ENCODE results near the gene HELZ.
"Not testable (repeated sequence)": the region's sequence is repeated elsewhere in the genome, so short reads cannot be mapped to it uniquely, and the experiment has no call there.

The HELZ gene

GRCh38 chr17:67262435-67263117 is 17.6 kb upstream of the HELZ start:
- DNase-seq = no peak

GRCh38 chr17:67260170-67260987 is 15.4 kb upstream of the HELZ start:
- DNase-seq = no peak

- DNase-seq = peak; percentile 53
These were observed 13.9 kb upstream of the HELZ start for GRCh38 chr17:67258821-67259468.

GRCh38 chr17:67256075-67256732 is 11.2 kb upstream of the HELZ start:
- DNase-seq = no peak

DNA sequence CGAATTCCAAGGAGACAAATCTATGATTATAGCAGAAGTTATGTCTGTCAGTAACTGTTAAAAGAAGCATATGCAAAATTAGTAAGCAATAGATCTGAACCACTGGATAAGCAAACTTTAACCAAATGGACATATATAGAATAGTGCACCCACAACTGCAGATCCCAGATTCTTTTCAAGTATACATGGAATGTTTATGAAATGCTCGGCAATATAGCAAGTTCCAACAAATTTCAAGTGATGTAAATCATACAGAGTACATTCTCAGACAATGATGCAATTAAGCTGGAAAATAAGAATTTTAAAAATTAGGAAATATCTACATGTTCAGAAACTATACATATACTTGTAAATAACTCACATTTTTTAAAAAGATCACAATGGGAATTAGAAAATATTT is 8.4 kb upstream of the HELZ start:
- DNase-seq = no peak

GRCh38 chr17:67251586-67251985 is 6.6 kb upstream of the HELZ start:
- DNase-seq = not testable (repeated sequence)

DNA sequence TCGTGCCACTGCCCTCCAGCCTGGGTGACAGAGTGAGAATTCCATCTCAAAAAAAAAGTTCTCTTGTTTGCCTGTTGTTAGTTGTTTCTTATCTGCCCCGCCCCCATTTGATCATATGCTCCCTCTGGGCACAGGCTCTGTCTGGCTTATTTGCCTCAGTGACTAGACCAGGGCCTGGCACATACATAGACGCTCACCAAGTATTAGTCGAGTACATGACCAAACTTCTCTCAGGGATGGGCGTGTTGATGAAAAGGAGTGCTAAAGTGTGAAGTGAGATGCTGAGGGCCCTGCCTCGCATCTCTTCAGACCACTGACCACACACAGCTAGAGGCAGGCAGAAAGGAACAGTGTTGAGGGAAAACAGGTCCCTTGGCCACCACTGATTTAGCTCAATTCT is 3.3 kb upstream of the HELZ start:
- no peak for DNase-seq

- DNase-seq = no peak
These were observed 2.5 kb upstream of the HELZ start for GRCh38 chr17:67247416-67247900.

DNA sequence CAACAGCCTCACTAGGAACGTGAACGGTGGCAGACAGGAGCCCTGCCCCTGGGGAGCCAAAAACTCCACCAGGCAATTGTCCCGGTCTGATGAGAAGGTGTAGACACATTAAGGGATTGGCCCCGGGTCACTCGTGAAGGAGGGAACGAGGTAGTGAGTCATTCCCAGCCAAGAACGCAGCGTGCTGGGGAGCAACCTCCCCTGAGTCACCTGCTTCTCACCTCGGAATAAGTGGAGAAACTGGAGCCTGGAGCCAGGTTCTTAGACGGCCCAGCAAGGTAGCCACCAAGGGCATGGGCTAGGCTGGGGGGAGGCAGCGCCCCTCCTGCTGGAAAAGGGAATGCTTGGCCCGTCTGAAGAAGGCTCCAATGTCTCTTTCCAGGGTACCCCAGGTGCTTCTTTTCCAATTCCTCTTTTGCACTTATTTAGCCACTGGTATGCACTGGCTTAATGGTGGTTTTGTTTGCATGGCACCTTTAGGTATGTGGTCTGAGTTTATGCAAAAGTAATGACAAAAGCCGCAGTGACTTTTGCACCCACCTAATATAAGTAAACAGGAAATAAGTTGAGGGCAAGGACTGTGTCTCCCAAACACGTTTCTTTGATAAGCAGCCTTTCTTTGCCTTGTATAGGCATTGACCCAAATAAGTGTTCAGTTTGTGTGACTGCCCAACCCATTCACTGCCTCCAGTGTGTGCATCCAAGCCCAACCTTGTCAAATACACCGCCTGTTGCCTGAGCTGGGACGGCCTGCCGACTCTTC is 1.8 kb upstream of the HELZ start:
- DNase-seq = peak; percentile 64

DNA sequence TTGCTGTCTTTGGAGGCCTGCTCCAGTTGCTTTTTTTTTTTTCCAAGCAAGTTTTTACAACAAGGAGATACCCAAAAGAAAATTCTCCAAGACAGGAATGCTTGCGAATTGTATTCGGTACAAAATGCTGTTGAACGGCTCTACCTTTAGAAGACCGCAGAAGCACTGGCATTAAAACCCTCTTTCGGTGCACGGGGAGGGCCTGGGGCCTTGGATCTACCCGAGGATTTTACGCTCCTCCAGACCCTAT is 1.3 kb upstream of the HELZ start:
- DNase-seq = no peak

DNA sequence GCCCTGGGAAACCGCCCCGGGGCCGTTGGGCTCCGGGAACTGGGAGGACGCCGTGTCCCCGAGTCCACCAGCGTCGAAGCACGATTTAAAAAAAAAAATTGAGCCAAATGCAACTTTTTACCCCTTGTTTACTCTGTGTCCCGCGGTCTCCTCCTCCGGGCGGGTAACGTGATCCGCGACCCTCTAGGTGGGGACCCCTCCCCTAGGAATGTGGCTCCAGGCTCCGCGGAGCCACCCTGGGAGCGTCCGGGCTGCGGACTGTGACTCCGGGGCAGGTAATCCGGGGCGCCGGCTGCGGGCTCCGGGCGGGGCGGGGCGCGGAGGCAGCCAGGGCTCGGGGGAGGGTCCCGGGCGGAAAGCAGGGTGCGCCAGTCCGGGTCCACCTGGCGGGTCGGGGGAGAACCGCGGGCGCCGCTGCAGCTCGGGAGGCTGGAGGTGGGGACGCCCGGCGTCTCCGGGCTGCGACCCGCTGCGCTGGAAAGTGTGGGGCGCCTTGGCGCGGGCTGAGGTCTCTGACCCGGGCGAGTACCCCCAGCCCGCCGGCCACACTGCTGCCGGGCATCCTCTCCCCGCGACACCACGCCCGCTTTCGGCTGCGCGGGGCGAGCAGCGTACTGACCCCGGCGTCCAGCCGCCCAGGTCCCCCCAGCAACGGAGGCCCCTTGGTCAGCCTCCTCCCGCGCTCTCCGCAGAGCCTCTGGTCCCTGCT is 852 bp upstream of the HELZ start:
- peak; percentile 53 for DNase-seq

GRCh38 chr17:67244431-67245072 is 444 bp downstream of the HELZ start:
- no peak for DNase-seq

DNA sequence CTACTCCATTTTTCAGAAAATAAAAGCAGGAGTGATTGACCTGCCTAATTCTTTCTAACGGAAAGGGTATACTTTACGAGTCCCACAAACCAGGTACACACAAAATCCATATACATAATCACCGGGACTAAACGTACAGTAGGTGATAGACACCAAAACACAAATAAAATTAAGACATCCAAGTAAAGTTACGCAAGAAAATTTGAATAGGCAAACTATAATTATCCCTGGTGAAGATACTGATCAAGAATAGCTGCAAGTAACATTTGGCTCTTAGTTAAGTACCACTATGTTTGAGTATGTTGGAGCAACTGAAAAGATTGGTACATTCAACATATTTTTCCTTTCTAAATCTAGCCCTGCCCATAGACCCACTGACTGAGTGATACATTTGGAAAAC is 1.7 kb downstream of the HELZ start:
- DNase-seq = no peak

DNA sequence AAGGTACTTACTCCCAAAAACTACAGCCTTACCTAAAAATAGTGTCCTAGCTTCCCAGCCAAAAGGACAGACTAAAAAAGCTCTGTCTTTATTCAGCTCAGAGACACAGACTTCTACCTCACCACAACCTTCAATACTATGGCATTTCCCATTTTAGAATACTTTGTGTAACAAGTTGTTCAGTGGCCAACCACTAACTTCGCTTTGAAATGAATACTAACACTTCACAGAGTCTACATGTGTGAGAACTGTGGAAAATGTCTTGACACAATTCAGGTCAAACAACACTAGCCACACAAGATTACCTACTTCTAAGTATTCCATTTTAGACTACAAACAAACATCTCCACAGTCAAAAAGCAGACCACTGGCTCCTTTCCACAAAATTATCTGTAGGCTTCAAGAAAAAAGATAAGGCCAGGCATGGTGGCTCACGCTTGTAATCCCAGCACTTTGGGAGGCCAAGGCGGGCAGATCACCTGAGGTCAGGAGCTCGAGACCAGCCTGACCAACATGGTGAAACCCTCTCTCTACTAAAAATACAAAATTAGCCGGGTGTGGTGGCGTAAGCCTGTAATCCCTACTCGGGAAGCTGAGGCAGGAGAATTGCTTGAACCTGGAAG is 3.2 kb downstream of the HELZ start:
- DNase-seq = no peak

GRCh38 chr17:67239597-67239996 is 5.4 kb downstream of the HELZ start:
- no peak for DNase-seq

GRCh38 chr17:67238991-67239390 is 6.0 kb downstream of the HELZ start:
- DNase-seq = no peak

DNA sequence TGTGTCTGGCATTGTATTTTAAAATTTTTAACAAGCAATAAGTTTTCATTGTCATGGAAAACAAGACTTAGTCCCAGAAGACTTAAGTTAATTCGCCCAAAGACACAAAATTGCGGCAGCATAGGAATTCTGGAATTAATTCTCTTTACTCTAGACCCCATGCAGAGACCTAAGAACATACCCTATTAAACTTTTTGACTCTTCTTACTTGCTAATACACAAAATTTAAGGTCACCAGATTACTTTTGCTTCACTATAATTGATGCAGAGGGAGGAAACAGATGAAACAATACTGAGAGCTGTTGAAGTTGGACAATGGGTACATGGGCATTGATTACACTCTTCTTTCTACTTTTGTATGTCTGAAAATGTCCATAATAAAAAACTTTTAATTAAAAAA is 12.6 kb downstream of the HELZ start:
- no peak for DNase-seq

DNA sequence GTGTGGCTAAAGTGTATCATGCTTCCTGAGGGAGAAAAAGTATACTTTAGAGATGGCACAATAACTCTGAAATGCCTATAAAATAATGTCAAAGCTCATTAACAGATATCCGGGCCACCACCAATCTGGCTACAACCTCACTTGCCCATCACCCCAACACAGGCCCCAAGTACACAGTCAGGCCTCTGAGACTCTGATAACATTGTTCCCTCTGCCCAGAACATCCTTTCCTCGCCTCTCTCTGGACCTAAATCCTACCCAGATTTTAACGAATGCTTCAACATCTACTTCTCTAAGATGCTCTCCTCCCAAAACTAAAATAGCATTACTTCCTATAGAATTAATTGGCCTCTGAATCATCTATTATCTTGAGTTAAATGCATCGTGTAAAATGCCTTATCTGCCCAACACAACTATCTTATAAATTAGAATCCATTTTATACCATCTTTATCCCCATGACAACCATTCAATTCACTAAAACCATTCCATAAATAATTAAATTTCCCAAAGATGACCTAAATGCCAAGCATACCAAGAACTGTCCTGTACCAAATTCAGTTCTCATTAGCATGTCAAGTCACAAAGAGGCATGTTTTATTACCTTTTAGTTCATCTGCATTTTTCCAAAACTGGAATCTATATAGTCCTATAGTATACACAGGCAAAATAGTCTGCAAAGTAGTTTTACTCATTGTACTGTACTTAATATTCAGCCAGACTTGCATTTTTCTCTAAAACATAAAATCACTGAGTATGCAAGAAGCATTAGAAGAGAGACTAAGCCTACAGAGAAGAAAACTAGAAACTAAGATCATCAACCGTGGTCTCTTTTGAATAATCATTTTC is 15.7 kb downstream of the HELZ start:
- no peak for DNase-seq

DNA sequence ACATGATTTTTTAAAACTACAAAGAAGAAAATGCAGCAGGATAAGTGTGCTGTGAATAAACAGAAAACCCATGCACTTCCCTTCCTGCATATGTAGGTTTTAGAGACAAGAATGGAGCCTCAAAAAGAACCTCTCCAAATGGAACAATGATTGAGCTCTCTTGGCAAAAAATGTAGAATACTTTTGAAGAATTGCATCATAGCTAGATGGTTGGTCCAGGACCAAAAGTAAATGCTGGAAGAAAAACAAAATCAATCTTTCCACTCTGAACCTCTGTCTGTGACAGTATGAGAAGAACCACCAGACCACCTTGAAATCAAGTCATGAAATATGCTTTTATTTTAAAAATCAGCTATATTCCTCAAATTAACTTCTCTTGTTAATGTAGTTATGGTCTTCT is 17.5 kb downstream of the HELZ start:
- DNase-seq = no peak

- DNase-seq = no peak
These were observed 19.7 kb downstream of the HELZ start for GRCh38 chr17:67225316-67225715.

Data from CD4-positive, alpha-beta T cell treated with Interleukin-10 for 1 hour (primary cell).